GM12801 (cell line): ENCODE data around the gene C16orf46.

Source experiments
- TF ChIP-seq, protein P1 (sequence below): IDR thresholded peaks from one replicate; pipeline ENCODE4 v1.5.1; 2011; ENCODE audit warnings: control low read depth; ENCODE audit not compliant: insufficient read length; ENCODE audit errors: extremely low read depth

Gene C16orf46

DNA sequence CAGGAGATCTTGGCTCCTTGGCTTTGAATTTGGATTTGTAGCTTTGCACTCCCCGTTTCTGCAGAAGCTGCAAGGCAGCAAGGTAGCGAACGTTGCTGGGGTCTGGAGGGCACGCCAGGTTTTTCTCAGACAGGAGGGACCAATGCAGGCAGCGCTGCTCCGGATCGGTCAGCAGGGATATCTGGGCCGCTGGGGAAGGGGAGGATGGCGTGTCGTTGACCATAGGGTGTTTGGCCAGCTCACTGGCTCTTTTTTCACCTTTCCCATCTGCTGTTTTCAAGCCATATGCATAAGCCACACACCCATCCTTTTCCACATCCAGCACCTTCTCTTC, 15.8 kb downstream of the C16orf46 start:
- TF ChIP-seq, protein P1, sequence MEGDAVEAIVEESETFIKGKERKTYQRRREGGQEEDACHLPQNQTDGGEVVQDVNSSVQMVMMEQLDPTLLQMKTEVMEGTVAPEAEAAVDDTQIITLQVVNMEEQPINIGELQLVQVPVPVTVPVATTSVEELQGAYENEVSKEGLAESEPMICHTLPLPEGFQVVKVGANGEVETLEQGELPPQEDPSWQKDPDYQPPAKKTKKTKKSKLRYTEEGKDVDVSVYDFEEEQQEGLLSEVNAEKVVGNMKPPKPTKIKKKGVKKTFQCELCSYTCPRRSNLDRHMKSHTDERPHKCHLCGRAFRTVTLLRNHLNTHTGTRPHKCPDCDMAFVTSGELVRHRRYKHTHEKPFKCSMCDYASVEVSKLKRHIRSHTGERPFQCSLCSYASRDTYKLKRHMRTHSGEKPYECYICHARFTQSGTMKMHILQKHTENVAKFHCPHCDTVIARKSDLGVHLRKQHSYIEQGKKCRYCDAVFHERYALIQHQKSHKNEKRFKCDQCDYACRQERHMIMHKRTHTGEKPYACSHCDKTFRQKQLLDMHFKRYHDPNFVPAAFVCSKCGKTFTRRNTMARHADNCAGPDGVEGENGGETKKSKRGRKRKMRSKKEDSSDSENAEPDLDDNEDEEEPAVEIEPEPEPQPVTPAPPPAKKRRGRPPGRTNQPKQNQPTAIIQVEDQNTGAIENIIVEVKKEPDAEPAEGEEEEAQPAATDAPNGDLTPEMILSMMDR: no peak

DNA sequence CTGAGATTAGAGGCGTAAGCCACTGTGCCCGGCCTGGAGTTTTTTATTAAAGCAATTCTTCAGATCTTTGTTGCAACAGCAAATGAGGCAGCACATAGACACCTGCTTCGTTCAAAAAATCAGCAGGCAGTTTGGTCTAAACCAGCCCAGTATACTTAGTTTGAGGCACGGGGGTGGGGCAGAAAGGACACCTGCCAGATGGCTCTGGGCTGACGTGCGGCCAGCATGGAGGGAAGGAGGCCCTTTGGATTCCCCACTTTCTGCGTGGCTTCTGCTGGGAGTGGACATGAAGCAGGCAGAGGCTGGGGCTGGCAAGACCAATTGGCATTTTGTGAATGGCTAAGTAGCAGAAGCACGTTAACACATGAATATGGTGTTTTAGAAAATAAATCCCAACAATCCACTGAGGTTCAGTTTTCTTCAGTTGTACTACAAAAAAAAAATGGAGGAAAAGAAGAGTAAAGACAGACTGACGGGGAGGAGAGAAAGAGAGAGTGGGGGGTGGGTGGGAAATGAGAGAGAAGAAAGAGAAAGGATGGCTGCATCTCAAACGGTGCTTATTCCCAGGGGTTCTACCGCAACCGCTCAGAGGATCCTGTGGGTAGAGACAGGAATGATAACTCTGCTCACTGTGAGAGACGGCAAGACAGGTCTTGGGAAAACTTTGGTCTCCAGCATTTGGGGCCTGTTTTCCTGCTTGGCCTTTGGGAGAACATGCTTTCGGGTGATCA, 16.3 kb downstream of the C16orf46 start:
- TF ChIP-seq, protein P1: no peak

DNA sequence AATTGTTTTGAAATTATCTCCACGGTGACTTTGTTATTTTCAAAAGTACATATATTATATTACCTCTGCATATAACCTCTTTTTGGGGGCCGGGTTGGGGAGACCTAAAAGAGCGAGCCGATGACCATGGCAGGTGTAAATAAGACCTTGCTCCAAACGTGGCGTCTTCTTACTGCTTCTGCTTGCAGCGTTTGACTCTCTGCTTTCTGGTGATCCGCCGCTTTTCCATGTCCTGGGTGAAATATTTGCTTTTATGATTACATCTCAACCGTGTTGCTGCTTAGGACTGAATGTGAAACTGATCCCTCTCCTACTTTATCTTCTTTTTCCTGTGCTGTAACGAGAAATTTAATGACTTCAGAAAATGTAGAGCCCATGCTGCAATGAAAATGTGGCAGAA, 23.3 kb downstream of the C16orf46 start:
- TF ChIP-seq, protein P1: no peak

DNA sequence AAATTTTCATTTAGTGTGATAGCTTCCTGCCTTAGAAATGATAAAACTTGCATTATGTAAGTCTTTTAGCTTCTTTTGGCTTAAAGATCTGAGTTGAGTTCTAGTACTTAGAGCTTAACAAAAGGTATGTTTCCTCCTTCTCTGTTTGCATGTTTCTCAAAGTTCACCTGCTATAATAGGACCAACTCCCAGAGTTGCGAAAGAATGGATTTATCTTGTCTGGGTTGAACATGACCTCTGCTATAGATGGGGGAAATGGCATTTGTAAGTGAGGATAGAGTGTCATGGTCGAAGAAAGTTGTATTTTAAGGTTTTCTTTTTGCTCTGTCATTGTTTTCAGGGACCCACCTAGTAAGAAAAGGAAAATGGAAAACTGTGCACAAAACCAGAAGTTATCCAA, 34.2 kb downstream of the C16orf46 start:
- TF ChIP-seq, protein P1: no peak

DNA sequence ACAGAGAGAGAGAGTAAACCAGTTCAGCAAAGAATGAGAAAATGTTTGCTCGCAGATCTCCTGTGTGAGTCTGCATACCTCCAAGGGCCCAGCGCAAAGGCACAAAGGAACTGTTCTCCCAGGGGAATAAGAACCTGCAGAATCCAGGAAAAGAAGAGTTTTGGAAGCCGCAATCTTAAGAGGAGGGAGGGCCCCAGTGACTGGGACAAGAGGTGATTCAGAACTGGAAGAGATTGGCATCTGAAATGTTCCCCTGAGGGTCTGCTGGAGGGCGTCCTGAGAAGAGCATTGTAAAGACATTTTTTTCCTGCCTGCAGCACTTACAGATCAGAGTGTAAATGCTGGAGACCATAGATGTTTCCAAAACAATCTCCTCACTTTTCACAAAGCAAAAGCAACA, 35.3 kb downstream of the C16orf46 start:
- TF ChIP-seq, protein P1: no peak

DNA sequence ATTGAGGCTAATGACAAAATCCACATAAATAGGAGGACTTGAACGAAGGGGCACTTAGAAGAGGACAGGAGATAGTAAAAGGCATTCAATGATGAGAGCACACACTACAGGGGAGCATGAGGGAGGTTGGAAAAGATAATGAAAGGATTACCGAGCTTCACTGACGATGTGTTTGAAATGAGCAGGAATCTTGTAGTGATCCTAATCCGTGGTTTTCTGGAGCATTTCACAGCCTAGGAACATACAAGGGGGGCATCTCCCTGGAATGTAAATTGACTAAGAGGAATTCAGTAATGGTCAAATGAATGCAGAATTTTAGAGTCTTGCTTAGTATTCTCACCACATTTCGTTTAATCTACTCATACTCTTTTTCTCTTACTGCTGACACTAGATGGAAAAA, 36.2 kb downstream of the C16orf46 start:
- TF ChIP-seq, protein P1: no peak

DNA sequence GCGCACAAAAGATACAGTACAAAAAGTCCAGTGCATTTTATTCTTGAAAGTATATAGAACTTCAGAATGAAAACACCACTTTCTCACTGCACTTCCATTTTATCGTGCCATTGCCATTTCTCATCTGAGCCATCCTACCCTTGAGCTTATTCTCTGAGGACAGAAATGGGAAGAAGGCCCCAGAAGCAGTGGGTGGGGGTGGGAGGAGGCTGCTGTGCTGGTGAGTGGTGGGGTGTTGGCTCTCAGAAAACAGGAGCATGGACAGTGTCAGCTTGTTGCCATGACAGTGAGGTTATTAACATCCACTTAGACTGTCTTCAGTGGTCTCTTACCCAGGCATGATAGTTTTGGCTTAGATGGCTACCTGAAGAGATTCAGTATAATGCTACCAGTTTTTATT, 36.9 kb downstream of the C16orf46 start:
- TF ChIP-seq, protein P1: no peak

DNA sequence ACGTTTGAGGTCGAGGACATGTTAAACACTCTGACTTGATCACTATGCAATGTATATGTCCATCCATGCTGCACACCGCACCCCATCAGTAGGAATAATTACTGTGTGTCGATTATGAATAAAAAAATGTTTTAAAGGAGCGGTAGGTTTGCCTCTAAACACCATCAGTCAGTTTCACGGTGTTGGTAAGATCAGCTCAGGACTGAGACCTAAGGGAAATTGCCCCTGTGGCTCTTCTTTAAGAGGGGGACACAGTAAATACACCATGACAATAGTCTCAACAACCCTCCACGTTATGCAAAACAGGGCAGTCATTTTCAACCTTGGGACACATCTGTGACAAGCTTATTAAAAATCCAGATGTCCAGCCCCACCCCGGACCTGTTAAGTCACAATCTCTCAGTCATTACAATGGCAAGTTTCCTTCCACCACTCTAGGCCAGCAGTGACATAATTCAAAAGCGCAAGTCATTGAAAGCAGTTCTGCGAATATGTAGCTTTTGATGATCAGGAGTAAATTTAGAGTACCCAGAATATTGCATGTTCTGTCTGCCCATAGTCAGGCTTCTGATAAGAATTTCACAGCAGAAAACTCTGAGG, 40.2 kb downstream of the C16orf46 start:
- TF ChIP-seq, protein P1: no peak
